Bronchial epithelial cell (primary cell): ENCODE data around the gene BEX5. TPM values are rescaled to one million over a fixed set of nuclear protein-coding genes. Genes with fewer than 3 reads are reported as not detected.
"Not testable (repeated sequence)": the region's sequence is repeated elsewhere in the genome, so short reads cannot be mapped to it uniquely, and the experiment has no call there.

Experiments used
- DNase-seq: peaks from one replicate; pipeline ENCODE4 v3.0.0-alpha.2; 2010; ENCODE audit warnings: low read depth
- FAIRE-seq: peaks from 2 replicates; lab custom pipeline; 2011; peaks lifted over from hg19 to GRCh38; lab: Jason Lieb, UNC
- H3K27me3 ChIP-seq: 2 replicates; pipeline ENCODE4 v1.5.1; 2011; ENCODE audit warnings: low read length; ENCODE audit not compliant: control insufficient read depth, insufficient read depth
- H3K36me3 ChIP-seq: 2 replicates; pipeline ENCODE4 v1.5.1; 2011; ENCODE audit warnings: low read length; ENCODE audit not compliant: control insufficient read depth, insufficient read depth
- H3K4me3 ChIP-seq: 2 replicates; pipeline ENCODE4 v1.5.1; 2011; ENCODE audit warnings: mild to moderate bottlenecking, low read depth, low read length, control low read depth
- total RNA-seq: library from RNA; depleted of rRNA; stranded (reverse); fragments of >200 nt; gene quantifications from 2 replicates; pipeline ENCODE4 v1.2.1, GENCODE V29; 2014
- TF ChIP-seq, protein P1 (sequence below): IDR thresholded peaks from 2 replicates; pipeline ENCODE4 v1.5.1; 2011; ENCODE audit warnings: mild to moderate bottlenecking, moderate library complexity, low read length, control low read depth, inconsistent platforms; ENCODE audit not compliant: insufficient read depth, severe bottlenecking

The BEX5 gene
- total RNA-seq, 1 donor from 2014 or later, result 1.3 TPM

DNA sequence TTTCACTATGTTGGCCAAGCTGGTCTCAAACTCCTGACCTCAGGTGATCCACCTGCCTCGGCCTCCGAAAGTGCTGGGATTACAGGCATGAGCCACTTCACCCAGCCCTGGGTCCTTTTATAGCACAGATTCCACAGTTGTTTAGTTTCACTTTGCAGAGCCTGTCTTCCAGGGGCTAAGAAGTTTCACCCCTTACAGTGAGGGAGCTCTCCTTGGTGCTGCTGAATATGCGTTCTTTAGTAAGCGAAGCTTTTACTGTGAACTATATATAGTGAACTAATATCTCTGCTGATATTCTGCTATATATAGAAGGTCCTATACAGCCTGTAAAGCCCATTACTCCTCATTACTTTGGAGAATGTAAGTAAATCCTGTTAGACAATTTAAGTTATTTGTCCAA lies 17.7 kb downstream of the BEX5 start:
- H3K27me3 ChIP-seq, result no peaks in the 10 kb centered on the region
- no peaks in the 10 kb centered on the region for H3K36me3 ChIP-seq
- no peak overlapping the region for H3K4me3 ChIP-seq
- TF ChIP-seq, protein P1, sequence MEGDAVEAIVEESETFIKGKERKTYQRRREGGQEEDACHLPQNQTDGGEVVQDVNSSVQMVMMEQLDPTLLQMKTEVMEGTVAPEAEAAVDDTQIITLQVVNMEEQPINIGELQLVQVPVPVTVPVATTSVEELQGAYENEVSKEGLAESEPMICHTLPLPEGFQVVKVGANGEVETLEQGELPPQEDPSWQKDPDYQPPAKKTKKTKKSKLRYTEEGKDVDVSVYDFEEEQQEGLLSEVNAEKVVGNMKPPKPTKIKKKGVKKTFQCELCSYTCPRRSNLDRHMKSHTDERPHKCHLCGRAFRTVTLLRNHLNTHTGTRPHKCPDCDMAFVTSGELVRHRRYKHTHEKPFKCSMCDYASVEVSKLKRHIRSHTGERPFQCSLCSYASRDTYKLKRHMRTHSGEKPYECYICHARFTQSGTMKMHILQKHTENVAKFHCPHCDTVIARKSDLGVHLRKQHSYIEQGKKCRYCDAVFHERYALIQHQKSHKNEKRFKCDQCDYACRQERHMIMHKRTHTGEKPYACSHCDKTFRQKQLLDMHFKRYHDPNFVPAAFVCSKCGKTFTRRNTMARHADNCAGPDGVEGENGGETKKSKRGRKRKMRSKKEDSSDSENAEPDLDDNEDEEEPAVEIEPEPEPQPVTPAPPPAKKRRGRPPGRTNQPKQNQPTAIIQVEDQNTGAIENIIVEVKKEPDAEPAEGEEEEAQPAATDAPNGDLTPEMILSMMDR, result no peak
- no peak for FAIRE-seq
- no peak for DNase-seq

DNA sequence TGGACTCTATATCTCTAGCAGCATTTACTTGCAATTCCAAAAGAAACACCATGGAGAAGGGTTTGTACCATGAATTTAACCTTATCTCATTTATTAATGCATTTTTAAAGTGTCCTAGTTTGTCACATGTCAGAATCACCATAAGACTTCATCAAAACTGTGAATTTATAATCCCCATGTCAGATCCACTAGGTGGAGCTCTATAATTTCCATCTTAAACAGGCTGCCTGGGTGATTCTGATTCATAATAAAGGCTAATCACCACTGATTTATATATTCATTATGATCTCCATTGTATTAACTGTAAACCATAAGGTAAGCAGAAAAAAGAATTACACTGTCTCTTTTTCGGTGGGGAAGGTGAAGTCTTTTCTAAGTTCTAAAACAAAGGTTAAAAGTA lies 26.3 kb downstream of the BEX5 start:
- TF ChIP-seq, protein P1, result no peak
- no peak for FAIRE-seq
- peak; percentile 20 for DNase-seq

DNA sequence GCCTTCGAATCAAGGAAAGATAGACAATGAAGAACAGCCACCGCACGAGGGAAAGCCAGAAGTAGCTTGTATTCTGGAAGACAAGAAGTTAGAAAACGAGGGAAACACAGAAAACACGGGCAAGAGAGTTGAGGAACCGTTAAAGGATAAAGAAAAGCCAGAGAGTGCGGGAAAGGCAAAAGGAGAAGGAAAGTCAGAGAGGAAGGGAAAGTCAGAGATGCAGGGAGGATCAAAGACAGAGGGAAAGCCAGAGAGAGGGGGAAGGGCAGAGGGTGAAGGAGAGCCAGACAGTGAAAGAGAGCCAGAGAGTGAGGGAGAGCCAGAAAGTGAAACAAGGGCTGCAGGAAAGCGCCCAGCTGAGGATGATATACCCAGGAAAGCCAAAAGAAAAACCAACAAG lies 28.9 kb downstream of the BEX5 start:
- no peak for DNase-seq
- TF ChIP-seq, protein P1, result no peak
- FAIRE-seq, result no peak
- H3K4me3 ChIP-seq, result no peak overlapping the region
- H3K27me3 ChIP-seq, result no peaks in the 10 kb centered on the region
- no peaks in the 10 kb centered on the region for H3K36me3 ChIP-seq

More for the DNA sequence above, 26.3 kb downstream of the BEX5 start:
- H3K4me3 ChIP-seq, result no peak overlapping the region
- no peaks in the 10 kb centered on the region for H3K36me3 ChIP-seq
- H3K27me3 ChIP-seq, result no peaks in the 10 kb centered on the region

DNA sequence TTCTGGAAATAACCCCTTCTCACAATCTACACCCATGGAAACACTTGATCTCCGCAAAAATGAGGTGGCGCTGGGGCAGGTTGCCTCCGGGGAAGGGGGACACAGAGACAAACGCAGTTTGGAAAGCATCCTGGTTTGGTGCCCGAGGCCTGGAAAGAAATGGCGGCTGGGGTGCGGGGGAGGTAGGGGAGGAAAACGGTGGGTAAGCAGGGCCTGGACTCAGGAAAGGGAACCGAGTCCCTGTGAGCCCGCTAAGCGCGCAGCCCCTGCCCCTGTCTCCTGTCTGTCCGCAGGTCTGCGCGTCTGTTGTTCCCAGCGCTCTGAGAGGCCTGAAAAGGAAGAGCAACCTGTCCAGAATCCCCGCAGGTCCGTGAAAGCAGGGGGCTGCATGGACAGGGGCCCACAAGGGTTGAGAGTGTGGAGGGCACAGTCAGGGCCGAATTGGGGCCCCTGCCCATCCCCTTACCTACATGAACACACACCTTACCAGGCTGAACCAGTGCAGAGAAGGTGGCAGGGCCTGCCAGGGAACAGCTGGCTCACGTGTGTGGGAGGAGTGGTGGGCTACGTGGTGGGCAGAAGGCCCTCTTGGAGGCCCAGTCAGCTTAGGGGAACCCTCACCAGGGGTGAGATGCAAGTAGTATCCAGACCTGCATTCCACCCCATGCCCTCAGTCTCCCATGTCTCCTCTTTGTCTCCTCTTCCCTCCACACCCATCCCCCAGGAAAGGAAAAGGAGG lies 29.5 kb downstream of the BEX5 start:
- H3K4me3 ChIP-seq, DNase-seq, H3K36me3 ChIP-seq, FAIRE-seq, H3K27me3 ChIP-seq: not testable (repeated sequence)

DNA sequence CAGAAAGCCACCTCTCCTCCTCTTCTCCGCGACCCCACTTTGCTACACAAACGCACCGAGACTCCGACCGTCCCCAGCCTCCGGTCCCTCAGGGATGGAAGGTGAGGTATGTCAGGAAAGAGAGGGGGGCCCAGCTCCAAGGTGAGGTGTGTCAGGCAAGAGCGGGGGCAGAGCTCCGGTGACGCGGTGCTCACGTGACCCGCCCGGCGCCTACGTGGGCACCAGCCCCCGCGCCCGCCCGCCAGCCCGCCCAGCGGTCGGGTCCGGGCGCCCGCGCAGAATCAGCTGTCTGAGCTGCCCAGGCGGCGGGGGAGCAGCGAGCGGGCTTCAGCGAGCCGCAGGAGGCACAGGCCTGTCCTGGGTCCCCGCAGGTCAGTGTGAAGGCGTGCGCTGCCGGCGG lies 30.3 kb downstream of the BEX5 start, which contains the start of gene TCEAL2:
TSS of gene TCEAL2 (plus strand) at position 244 of the 400 bp plus-strand sequence. CDS start 1,152 bp downstream, outside the sequence.
- FAIRE-seq, H3K36me3 ChIP-seq, H3K27me3 ChIP-seq, DNase-seq, H3K4me3 ChIP-seq: not testable (repeated sequence)

DNA sequence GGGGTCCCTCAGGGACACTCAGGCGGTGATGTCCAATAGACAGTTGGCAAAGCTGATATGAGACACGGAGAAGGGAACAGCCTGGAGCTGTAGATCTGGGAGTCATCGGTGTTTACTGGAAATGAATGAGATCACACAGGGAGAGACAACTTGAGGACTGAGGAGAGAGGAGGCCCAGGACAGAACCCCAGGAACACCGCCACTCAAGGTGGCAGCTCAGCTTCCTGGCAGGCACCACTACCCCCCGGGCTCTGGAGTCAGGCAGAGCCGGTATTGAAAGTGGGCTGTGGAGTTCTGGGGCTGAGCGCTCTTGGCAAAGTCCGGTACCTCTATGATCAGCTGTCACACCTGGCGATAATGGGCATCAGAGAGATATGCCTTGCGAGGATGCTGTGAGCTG lies 30.8 kb downstream of the BEX5 start:
- peak; percentile 88 for FAIRE-seq
- DNase-seq, result not testable (repeated sequence)

DNA sequence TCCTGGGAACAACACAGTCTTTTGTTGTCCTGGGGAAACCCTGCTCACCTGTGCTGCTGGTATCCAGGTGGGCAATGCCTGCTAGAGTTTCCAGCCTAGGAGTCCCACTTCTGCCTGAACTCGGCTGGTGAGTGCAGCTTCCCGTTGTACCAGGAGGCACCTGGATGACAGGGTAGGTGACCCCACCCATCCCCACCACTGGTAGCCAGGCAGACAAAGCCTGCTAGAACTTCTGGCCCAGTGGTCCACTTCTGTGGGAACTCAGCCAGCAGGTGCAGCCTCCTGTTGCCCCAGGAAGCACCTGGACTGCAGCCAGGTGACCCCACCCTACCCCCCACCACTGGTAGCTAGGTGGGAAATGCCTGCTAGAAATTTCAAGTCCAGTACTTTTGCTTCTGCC lies 40.0 kb downstream of the BEX5 start:
- FAIRE-seq, result no peak
- no peak overlapping the region for H3K4me3 ChIP-seq
- no peaks in the 10 kb centered on the region for H3K36me3 ChIP-seq
- TF ChIP-seq, protein P1, result no peak
- no peak for DNase-seq
- H3K27me3 ChIP-seq, result no peaks in the 10 kb centered on the region

More for the DNA sequence above, 30.8 kb downstream of the BEX5 start:
- H3K27me3 ChIP-seq, H3K4me3 ChIP-seq, H3K36me3 ChIP-seq: not testable (repeated sequence)
